Adipocyte (in vitro differentiated cells): ENCODE results near the gene RAB10.

Source experiments
- DNase-seq: peaks from one replicate; pipeline ENCODE4 v3.0.0-alpha.2; 2015; ENCODE audit warnings: low read depth
- H3K27me3 ChIP-seq: replicated peaks from 2 replicates; pipeline ENCODE4 v1.7.0; 2013; ENCODE audit warnings: mild to moderate bottlenecking, low read length, moderate library complexity; ENCODE audit not compliant: control insufficient read depth, insufficient read depth
- H3K36me3 ChIP-seq: 2 replicates; pipeline ENCODE4 v1.7.0; 2013; ENCODE audit warnings: low read length, mild to moderate bottlenecking, moderate library complexity; ENCODE audit not compliant: control insufficient read depth, insufficient read depth, severe bottlenecking
- H3K4me1 ChIP-seq: 2 replicates; pipeline ENCODE4 v1.7.0; 2013; ENCODE audit warnings: mild to moderate bottlenecking, low read length, moderate library complexity; ENCODE audit not compliant: control insufficient read depth, insufficient read depth
- H3K4me3 ChIP-seq: 2 replicates; pipeline ENCODE4 v1.7.0; 2013; ENCODE audit warnings: mild to moderate bottlenecking, low read length, moderate library complexity
- H3K9ac ChIP-seq: 2 replicates; pipeline ENCODE4 v1.7.0; 2013; ENCODE audit warnings: mild to moderate bottlenecking, low read length, moderate library complexity
- H3K9me3 ChIP-seq: 2 replicates; pipeline ENCODE4 v1.7.0; 2013; ENCODE audit warnings: mild to moderate bottlenecking, low read length, moderate library complexity; ENCODE audit not compliant: control insufficient read depth

Gene RAB10

GRCh38 chr2:26175466-26176278, 141.8 kb downstream of the RAB10 start:
- Histone ChIP-seq H3K9me3 (no peaks in the 10 kb centered on the region), H3K4me3 (no peak overlapping the region), H3K36me3 (no peaks in the 10 kb centered on the region), H3K27me3 (peaks cover 18% of the 10 kb centered on the region), H3K4me1 (peaks cover 5% of the 10 kb centered on the region), H3K9ac (no peak overlapping the region)
- no peak for DNase-seq

- Histone ChIP-seq H3K36me3 (no peaks in the 10 kb centered on the region), H3K27me3 (peaks cover 18% of the 10 kb centered on the region), H3K9ac (no peak overlapping the region), H3K9me3 (no peaks in the 10 kb centered on the region), H3K4me1 (peaks cover 5% of the 10 kb centered on the region), H3K4me3 (no peak overlapping the region)
- no peak for DNase-seq
Measured at GRCh38 chr2:26176279-26176615, 142.4 kb downstream of the RAB10 start.

DNA sequence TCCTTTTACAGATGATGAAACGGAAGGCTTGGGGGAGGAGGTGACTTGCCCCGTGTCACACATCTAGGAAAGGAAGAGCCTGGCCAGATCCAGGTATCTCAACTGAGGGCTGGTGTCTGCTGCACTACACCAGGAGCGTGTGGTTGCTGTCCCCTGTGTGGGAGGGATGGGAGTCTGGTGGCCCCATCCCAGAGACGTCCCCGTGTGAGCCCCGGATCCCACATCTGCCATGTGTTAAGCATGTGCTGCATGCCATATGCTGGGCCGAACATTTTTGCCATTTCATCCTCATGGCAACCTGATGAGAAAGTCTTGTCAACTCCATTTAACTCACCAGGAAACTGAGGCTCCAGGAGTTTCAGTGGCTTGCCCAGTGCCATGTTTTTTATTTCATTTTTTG, 143.2 kb downstream of the RAB10 start:
- peaks cover 5% of the 10 kb centered on the region for H3K4me1 ChIP-seq
- peaks cover 15% of the 10 kb centered on the region for H3K27me3 ChIP-seq
- H3K9ac ChIP-seq: no peak overlapping the region
- no peaks in the 10 kb centered on the region for H3K9me3 ChIP-seq
- no peak for DNase-seq
- H3K36me3 ChIP-seq: no peaks in the 10 kb centered on the region
- no peak overlapping the region for H3K4me3 ChIP-seq

DNA sequence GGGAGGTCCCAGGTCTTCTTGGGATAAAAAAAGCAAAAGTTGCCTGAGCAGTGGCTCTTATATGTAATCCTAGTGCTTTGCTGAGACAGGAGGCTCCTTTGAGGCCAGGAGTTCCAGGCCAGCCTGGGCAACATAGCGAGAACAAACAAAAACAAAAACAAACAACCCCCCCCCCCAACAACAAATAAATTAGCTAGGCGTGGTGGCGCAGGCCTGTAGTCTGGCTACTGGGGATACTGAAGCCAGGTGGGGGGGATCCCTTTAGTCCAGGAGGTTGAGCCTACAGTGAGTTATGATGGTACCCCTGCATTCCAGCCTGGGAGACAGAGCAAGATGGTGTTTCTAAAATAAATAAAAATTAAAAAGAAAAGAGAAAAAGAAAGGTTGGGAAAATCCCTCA, 144.4 kb downstream of the RAB10 start:
- no peak for DNase-seq
- H3K36me3 ChIP-seq: no peaks in the 10 kb centered on the region
- no peaks in the 10 kb centered on the region for H3K9me3 ChIP-seq
- peaks cover 12% of the 10 kb centered on the region for H3K27me3 ChIP-seq
- no peak overlapping the region for H3K9ac ChIP-seq
- peak overlapping the region; percentile 80 for H3K4me3 ChIP-seq
- H3K4me1 ChIP-seq: peaks cover 5% of the 10 kb centered on the region

DNA sequence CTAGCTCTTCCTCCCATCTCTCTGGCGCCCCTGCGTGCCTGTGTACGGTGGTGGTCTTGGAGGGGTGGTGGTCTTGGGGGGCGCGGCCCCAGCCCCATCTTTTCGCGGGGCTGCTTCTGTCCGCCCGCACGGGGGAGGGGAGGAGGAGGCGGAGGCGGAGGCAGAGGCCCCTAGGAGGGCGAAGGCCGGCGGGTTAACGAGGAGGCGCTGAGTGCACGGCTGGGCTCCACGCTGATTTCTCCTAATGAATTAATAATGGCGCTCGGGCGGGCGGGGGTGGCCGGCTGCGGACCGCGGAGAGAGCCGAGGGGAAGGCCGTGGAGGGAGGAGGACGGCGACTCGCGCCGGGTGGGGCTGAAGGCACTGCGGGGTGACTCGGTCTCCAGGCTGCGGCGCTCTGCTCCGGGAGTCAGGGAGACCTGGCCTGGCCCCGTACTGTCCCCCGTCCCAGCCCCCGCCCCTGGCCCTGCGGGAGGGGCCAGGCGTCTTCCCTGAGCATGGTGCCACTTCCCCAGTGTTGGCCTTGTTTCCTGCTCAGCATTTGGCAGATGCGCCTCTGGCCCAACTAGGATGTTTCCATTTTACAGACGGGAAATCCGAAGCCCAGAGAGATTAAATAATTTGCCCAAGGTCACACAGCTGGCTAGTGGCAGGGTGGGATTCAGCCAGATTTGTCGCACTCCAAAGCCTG, 145.0 kb downstream of the RAB10 start:
- peak overlapping the region; percentile 80 for H3K4me3 ChIP-seq
- no peaks in the 10 kb centered on the region for H3K9me3 ChIP-seq
- peaks cover 5% of the 10 kb centered on the region for H3K4me1 ChIP-seq
- H3K9ac ChIP-seq: peak overlapping the region; percentile 73
- H3K36me3 ChIP-seq: no peaks in the 10 kb centered on the region
- peak; percentile 61 for DNase-seq
- H3K27me3 ChIP-seq: peaks cover 9% of the 10 kb centered on the region

DNA sequence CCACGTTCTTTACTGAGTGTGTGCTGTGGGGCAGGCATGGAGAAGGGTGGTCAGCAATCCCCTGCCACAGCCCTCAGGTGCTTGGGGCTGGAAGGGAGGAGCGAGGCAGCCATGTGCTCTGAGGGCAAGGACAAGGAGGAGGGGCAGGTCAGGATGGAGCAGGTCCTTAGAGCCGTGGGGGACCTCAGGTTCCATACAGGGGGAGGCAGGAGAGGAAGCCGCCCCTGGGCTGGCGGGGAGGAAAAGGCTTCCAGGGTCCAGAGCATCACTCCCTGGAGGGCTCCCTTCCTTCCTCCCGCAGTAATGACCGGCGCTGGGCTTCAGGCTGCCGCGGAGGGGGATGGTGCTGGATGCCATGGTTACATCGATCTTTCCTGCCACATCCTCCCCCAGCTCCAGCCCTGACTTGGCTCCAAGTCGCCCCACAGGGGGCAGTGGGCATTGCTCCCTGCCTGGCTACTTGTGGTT, 145.6 kb downstream of the RAB10 start:
- peak overlapping the region; percentile 73 for H3K9ac ChIP-seq
- no peak for DNase-seq
- H3K4me1 ChIP-seq: peaks cover 5% of the 10 kb centered on the region
- peak overlapping the region; percentile 80 for H3K4me3 ChIP-seq
- H3K36me3 ChIP-seq: no peaks in the 10 kb centered on the region
- H3K9me3 ChIP-seq: no peaks in the 10 kb centered on the region
- peaks cover 4% of the 10 kb centered on the region for H3K27me3 ChIP-seq

DNA sequence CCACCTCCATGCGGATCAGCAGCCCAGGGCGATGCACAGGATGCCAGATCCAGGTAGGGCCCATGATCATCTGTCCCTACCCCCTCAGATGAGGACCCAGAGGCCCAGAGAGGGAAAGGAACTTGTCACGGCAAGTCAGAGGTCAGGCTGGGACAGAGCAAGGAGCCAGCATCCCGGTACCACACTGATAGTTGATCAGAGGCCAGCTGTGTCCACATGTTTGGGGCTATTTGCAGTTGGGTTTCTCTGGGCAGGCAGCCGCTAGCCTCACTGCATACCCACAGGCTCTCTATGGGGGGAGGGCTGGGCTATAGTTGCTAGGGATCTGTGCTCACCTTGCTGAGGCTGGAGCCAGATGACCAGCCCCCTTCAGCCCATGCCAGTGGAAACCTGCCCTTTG, 148.6 kb downstream of the RAB10 start:
- Histone ChIP-seq H3K4me1 (peaks cover 11% of the 10 kb centered on the region), H3K9ac (no peak overlapping the region), H3K36me3 (no peaks in the 10 kb centered on the region), H3K4me3 (no peak overlapping the region), H3K9me3 (no peaks in the 10 kb centered on the region), H3K27me3 (no peaks in the 10 kb centered on the region)
- no peak for DNase-seq

- Histone ChIP-seq H3K27me3 (no peaks in the 10 kb centered on the region), H3K36me3 (no peaks in the 10 kb centered on the region), H3K9me3 (no peaks in the 10 kb centered on the region), H3K4me3 (no peak overlapping the region), H3K4me1 (peaks cover 11% of the 10 kb centered on the region), H3K9ac (no peak overlapping the region)
- no peak for DNase-seq
Measured at GRCh38 chr2:26182887-26183630, 149.2 kb downstream of the RAB10 start.

GRCh38 chr2:26184121-26184520, 150.2 kb downstream of the RAB10 start:
- H3K36me3 ChIP-seq: no peaks in the 10 kb centered on the region
- DNase-seq: no peak
- no peaks in the 10 kb centered on the region for H3K9me3 ChIP-seq
- H3K9ac ChIP-seq: peak overlapping the region; percentile 84
- H3K27me3 ChIP-seq: no peaks in the 10 kb centered on the region
- peak overlapping the region; percentile 86 for H3K4me3 ChIP-seq
- H3K4me1 ChIP-seq: peaks cover 19% of the 10 kb centered on the region

DNA sequence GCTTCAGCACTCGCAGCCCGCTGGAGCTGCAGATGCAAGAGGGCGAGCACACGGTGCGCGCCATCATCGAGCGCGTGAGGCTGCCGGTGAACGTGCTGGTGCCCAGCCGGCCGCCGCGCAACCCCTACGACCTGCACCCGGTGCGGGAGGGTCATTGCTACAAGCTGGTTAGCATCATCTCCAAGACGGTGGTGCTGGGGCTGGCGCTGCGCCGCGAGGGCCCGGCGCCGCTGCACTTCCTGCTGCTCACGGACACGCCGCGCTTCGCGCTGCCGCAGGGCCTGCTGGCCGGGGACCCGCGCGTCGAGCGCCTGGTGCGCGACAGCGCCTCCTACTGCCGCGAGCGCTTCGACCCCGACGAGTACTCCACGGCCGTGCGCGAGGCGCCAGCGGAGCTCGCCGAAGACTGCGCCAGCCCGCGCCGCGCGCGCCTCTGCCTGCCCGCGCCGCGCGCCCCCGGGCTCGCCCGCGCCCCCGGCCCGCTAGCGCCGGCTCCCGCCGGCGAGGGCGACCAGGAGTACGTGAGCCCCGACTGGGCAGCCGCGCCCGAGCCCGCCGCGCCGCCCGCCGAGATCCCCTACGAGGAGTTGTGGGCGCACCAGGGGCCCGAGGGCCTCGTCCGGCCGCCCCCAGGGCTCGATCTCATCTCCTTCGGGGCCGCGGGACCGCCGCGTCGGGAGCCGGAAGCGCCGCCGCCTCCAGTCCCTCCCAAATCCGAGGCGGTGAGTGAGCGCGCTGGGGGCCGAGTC, 150.8 kb downstream of the RAB10 start:
- H3K4me1 ChIP-seq: peaks cover 15% of the 10 kb centered on the region
- H3K9ac ChIP-seq: peak overlapping the region; percentile 84
- peak; percentile 92 for DNase-seq
- H3K9me3 ChIP-seq: no peaks in the 10 kb centered on the region
- H3K27me3 ChIP-seq: no peaks in the 10 kb centered on the region
- peaks cover under 1% of the 10 kb centered on the region for H3K36me3 ChIP-seq
- H3K4me3 ChIP-seq: peak overlapping the region; percentile 86
